ENCODE data around the gene MOV10.

MOV10 gene

DNA sequence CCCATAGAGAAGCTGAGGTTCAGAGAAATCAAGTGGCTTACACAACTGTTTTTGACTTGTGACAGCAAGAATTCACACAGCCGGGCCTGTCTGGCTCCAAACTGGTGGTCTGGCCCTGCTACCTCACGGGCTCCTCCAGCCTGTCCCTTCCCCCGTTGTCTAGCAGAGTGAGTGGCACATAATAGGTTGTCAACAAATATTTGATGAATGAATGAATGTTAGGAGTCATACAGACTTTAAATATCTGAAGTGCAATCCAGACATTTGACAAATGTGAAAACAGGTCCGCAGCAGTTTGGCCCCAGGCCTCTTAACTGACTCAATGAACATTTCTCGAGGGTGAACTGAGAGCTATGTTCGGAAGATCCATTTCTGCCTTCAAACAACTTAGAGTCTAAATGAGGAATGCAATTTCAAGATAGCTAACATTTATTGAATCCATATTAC lies 33.6 kb downstream of the MOV10 start:
- Histone ChIP-seq H4K8ac (ENCODE audit: low read depth, low read length) (no peak overlapping the region), H3K4me2 (ENCODE audit: insufficient read depth, low read length, poor library complexity, severe bottlenecking) (no peak overlapping the region), H3K4me1 (ENCODE audit: control insufficient read depth in 2 of 2, insufficient read depth in 1 of 2, low read depth in 1 of 2, low read length in 2 of 2) (peaks cover 23 to 24% of the 10 kb centered on the region in 2 donors), H3K9me3 (replicated peaks in 1 of 2; ENCODE audit: control insufficient read depth in 2 of 2, insufficient read depth in 1 of 2, low read depth in 1 of 2, low read length in 2 of 2) (no peaks in the 10 kb centered on the region), H2BK120ac (ENCODE audit: low read depth, low read length) (no peak overlapping the region), H2AK5ac (ENCODE audit: low read depth, low read length) (no peak overlapping the region), H3K79me1 (ENCODE audit: low read depth, low read length) (peaks cover 4% of the 10 kb centered on the region), H3K4ac (ENCODE audit: low read length) (no peak overlapping the region), H2BK5ac (ENCODE audit: low read length) (no peak overlapping the region), H3K23ac (ENCODE audit: low read depth, low read length, poor library complexity) (no peak overlapping the region), H2BK15ac (ENCODE audit: low read length) (no peak overlapping the region), H3K36me3 (replicated peaks in 1 of 2; ENCODE audit: control insufficient read depth in 2 of 2, insufficient read depth in 2 of 2, low read length in 2 of 2) (peaks cover 0 to 11% of the 10 kb centered on the region in 2 donors), H4K91ac (ENCODE audit: low read depth, low read length, poor library complexity) (no peak overlapping the region), H3K4me3 (ENCODE audit: low read length in 2 of 2) (no peak overlapping the region), H3K27ac (replicated peaks; ENCODE audit: low read length) (no peak overlapping the region), H3K18ac (ENCODE audit: low read length) (no peak overlapping the region), H2AFZ (ENCODE audit: low read length) (peak overlapping the region; percentile 90), H3K9ac (ENCODE audit: low read depth, low read length, poor library complexity) (no peak overlapping the region), H3K27me3 (ENCODE audit: control insufficient read depth in 3 of 3, insufficient read depth in 3 of 3, low read depth in 1 of 3, low read length in 3 of 3) (peaks cover 0 to 48% (median 0%) of the 10 kb centered on the region in 3 experiments), H2BK12ac (ENCODE audit: low read length) (no peak overlapping the region), H3K14ac (ENCODE audit: low read length) (no peak overlapping the region)
- DNase-seq (ENCODE audit: low spot score), result no peak
- WGBS, 2 donors (ENCODE audit: extremely low coverage in 2 of 2, insufficient read length in 2 of 2, insufficient replicate concordance in 1 of 2), result no CpG with 5 or more reads among the region's 6 CpGs

- H3K23ac ChIP-seq (ENCODE audit: low read depth, low read length, poor library complexity), result no peak overlapping the region
- no peak overlapping the region for H3K9ac ChIP-seq (ENCODE audit: low read depth, low read length, poor library complexity)
- peaks cover 0 to 7% of the 10 kb centered on the region in 2 donors for H3K36me3 ChIP-seq (replicated peaks in 1 of 2; ENCODE audit: control insufficient read depth in 2 of 2, insufficient read depth in 2 of 2, low read length in 2 of 2)
- no peak overlapping the region for H2BK5ac ChIP-seq (ENCODE audit: low read length)
- H4K91ac ChIP-seq (ENCODE audit: low read depth, low read length, poor library complexity), result no peak overlapping the region
- H3K4ac ChIP-seq (ENCODE audit: low read length), result no peak overlapping the region
- H3K9me3 ChIP-seq (replicated peaks in 1 of 2; ENCODE audit: control insufficient read depth in 2 of 2, insufficient read depth in 1 of 2, low read depth in 1 of 2, low read length in 2 of 2), result no peaks in the 10 kb centered on the region
- H3K14ac ChIP-seq (ENCODE audit: low read length), result no peak overlapping the region
- H3K27me3 ChIP-seq (ENCODE audit: control insufficient read depth in 3 of 3, insufficient read depth in 3 of 3, low read depth in 1 of 3, low read length in 3 of 3), result peaks cover 0 to 53% (median 3%) of the 10 kb centered on the region in 3 experiments
- no peak for DNase-seq (ENCODE audit: low spot score)
- no peak overlapping the region for H2AFZ ChIP-seq (ENCODE audit: low read length)
- no peak overlapping the region for H2BK12ac ChIP-seq (ENCODE audit: low read length)
- H3K4me3 ChIP-seq (ENCODE audit: low read length in 2 of 2), result no peak overlapping the region
- no peak overlapping the region for H2AK5ac ChIP-seq (ENCODE audit: low read depth, low read length)
- no peak overlapping the region for H2BK120ac ChIP-seq (ENCODE audit: low read depth, low read length)
- H4K8ac ChIP-seq (ENCODE audit: low read depth, low read length), result no peak overlapping the region
- H3K27ac ChIP-seq (replicated peaks; ENCODE audit: low read length), result no peak overlapping the region
- H3K4me1 ChIP-seq (ENCODE audit: control insufficient read depth in 2 of 2, insufficient read depth in 1 of 2, low read depth in 1 of 2, low read length in 2 of 2), result peaks cover 23 to 24% of the 10 kb centered on the region in 2 donors
- no peak overlapping the region for H3K18ac ChIP-seq (ENCODE audit: low read length)
- H3K79me1 ChIP-seq (ENCODE audit: low read depth, low read length), result peaks cover 4% of the 10 kb centered on the region
- no peak overlapping the region for H3K4me2 ChIP-seq (ENCODE audit: insufficient read depth, low read length, poor library complexity, severe bottlenecking)
- WGBS, 2 donors (ENCODE audit: extremely low coverage in 2 of 2, insufficient read length in 2 of 2, insufficient replicate concordance in 1 of 2), result no CpG with 5 or more reads among the region's 3 CpGs
- H2BK15ac ChIP-seq (ENCODE audit: low read length), result no peak overlapping the region
These were observed 34.0 kb downstream of the MOV10 start for GRCh38 chr1:112708489-112708888.

- Histone ChIP-seq H3K27ac (replicated peaks; ENCODE audit: low read length) (no peak overlapping the region), H3K9me3 (replicated peaks in 1 of 2; ENCODE audit: control insufficient read depth in 2 of 2, insufficient read depth in 1 of 2, low read depth in 1 of 2, low read length in 2 of 2) (no peaks in the 10 kb centered on the region), H3K27me3 (ENCODE audit: control insufficient read depth in 3 of 3, insufficient read depth in 3 of 3, low read depth in 1 of 3, low read length in 3 of 3) (peaks cover 8 to 68% (median 18%) of the 10 kb centered on the region in 3 experiments), H2BK120ac (ENCODE audit: low read depth, low read length) (no peak overlapping the region), H2AFZ (ENCODE audit: low read length) (no peak overlapping the region), H3K79me1 (ENCODE audit: low read depth, low read length) (peaks cover 4% of the 10 kb centered on the region), H2BK15ac (ENCODE audit: low read length) (no peak overlapping the region), H3K4ac (ENCODE audit: low read length) (no peak overlapping the region), H2BK12ac (ENCODE audit: low read length) (peak overlapping the region; percentile 8), H2BK5ac (ENCODE audit: low read length) (no peak overlapping the region), H3K14ac (ENCODE audit: low read length) (no peak overlapping the region), H3K23ac (ENCODE audit: low read depth, low read length, poor library complexity) (no peak overlapping the region), H3K18ac (ENCODE audit: low read length) (no peak overlapping the region), H3K4me3 (ENCODE audit: low read length in 2 of 2) (no peak overlapping the region), H3K36me3 (replicated peaks in 1 of 2; ENCODE audit: control insufficient read depth in 2 of 2, insufficient read depth in 2 of 2, low read length in 2 of 2) (no peaks in the 10 kb centered on the region), H3K4me1 (ENCODE audit: control insufficient read depth in 2 of 2, insufficient read depth in 1 of 2, low read depth in 1 of 2, low read length in 2 of 2) (peaks cover 18 to 19% of the 10 kb centered on the region in 2 donors), H2AK5ac (ENCODE audit: low read depth, low read length) (no peak overlapping the region), H3K4me2 (ENCODE audit: insufficient read depth, low read length, poor library complexity, severe bottlenecking) (no peak overlapping the region), H3K9ac (ENCODE audit: low read depth, low read length, poor library complexity) (no peak overlapping the region), H4K8ac (ENCODE audit: low read depth, low read length) (no peak overlapping the region), H4K91ac (ENCODE audit: low read depth, low read length, poor library complexity) (no peak overlapping the region)
- no CpG with 5 or more reads among the region's 7 CpGs for WGBS, 2 donors (ENCODE audit: extremely low coverage in 2 of 2, insufficient read length in 2 of 2, insufficient replicate concordance in 1 of 2)
- DNase-seq (ENCODE audit: low spot score), result no peak
These were observed 35.7 kb downstream of the MOV10 start for GRCh38 chr1:112710159-112710558.

DNA sequence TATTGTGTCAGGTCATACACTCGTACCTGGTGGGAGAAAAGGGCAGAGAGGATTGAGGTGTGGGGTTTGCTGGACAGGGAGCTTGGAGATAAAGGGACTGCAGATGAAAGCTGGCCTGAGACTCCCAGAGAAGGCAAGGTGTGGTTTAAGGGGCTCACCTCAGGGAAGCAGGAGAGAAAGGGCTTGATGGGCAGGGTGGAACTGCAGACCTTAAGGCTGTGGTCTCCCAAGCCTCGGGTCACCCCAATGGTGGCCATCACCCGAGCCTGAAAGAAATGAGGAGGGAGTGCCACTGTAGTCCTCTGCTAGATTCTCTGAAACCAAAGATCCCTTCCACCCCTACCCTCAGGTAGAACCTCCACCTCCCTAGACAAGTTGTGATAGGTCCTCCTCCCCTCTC lies 36.1 kb downstream of the MOV10 start:
- peaks cover 4% of the 10 kb centered on the region for H3K79me1 ChIP-seq (ENCODE audit: low read depth, low read length)
- H3K9ac ChIP-seq (ENCODE audit: low read depth, low read length, poor library complexity), result no peak overlapping the region
- no peaks in the 10 kb centered on the region for H3K36me3 ChIP-seq (replicated peaks in 1 of 2; ENCODE audit: control insufficient read depth in 2 of 2, insufficient read depth in 2 of 2, low read length in 2 of 2)
- no peak overlapping the region for H2AFZ ChIP-seq (ENCODE audit: low read length)
- H3K4me2 ChIP-seq (ENCODE audit: insufficient read depth, low read length, poor library complexity, severe bottlenecking), result no peak overlapping the region
- no peak overlapping the region for H3K14ac ChIP-seq (ENCODE audit: low read length)
- H2AK5ac ChIP-seq (ENCODE audit: low read depth, low read length), result no peak overlapping the region
- no peak overlapping the region for H3K4me3 ChIP-seq (ENCODE audit: low read length in 2 of 2)
- H2BK15ac ChIP-seq (ENCODE audit: low read length), result no peak overlapping the region
- no peak overlapping the region for H4K91ac ChIP-seq (ENCODE audit: low read depth, low read length, poor library complexity)
- no peak overlapping the region for H3K27ac ChIP-seq (replicated peaks; ENCODE audit: low read length)
- no peak overlapping the region for H2BK5ac ChIP-seq (ENCODE audit: low read length)
- no peak overlapping the region for H4K8ac ChIP-seq (ENCODE audit: low read depth, low read length)
- no peak overlapping the region for H3K18ac ChIP-seq (ENCODE audit: low read length)
- H3K23ac ChIP-seq (ENCODE audit: low read depth, low read length, poor library complexity), result no peak overlapping the region
- H3K9me3 ChIP-seq (replicated peaks in 1 of 2; ENCODE audit: control insufficient read depth in 2 of 2, insufficient read depth in 1 of 2, low read depth in 1 of 2, low read length in 2 of 2), result no peaks in the 10 kb centered on the region
- no peak overlapping the region for H2BK120ac ChIP-seq (ENCODE audit: low read depth, low read length)
- H3K4ac ChIP-seq (ENCODE audit: low read length), result no peak overlapping the region
- H2BK12ac ChIP-seq (ENCODE audit: low read length), result peak overlapping the region; percentile 8
- H3K27me3 ChIP-seq (ENCODE audit: control insufficient read depth in 3 of 3, insufficient read depth in 3 of 3, low read depth in 1 of 3, low read length in 3 of 3), result peaks cover 8 to 68% (median 21%) of the 10 kb centered on the region in 3 experiments
- WGBS, 2 donors (ENCODE audit: extremely low coverage in 2 of 2, insufficient read length in 2 of 2, insufficient replicate concordance in 1 of 2), result no CpG with 5 or more reads among the region's 3 CpGs
- no peak for DNase-seq (ENCODE audit: low spot score)
- H3K4me1 ChIP-seq (ENCODE audit: control insufficient read depth in 2 of 2, insufficient read depth in 1 of 2, low read depth in 1 of 2, low read length in 2 of 2), result peaks cover 14% of the 10 kb centered on the region in 2 donors
